ENCODE measurements around the gene CIAO3.

The CIAO3 gene

DNA sequence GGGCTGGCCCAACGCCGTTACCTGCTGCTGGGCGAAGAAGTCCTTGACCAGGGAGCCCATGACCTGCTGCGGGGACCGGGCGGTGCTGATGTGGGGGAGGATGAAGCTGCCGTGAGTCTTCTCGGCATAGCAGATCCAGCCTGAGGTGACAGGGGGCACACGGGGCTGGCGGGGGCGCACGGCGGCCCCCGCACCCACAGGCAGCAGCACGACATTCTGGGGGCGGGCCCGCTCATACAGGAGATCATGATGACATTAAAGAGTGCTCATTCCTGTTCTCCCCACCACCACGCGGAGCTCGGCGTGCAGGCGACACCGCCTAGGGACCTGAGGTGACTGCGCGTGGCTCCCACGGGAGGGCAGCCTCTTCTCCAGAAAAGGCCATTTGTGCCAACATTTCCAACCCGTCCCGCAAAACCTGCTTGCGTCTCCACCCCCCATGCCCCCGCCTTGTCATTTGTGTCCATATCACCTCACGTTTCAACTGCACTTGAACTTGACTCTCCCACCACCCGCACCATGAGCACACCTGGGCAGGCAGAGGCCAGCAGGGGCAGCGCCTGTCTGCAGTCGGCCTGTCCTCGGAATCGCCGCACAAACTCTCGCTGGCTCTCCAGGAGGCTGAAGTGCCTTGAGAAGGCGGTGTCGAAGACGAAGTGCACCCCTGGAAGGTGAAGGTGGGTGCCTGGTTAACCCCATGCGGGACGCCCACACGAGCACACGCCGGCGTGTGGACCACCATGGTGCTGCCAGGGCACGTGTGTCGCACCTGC, 6.4 kb downstream of the CIAO3 start:
- no peak for DNase-seq

DNA sequence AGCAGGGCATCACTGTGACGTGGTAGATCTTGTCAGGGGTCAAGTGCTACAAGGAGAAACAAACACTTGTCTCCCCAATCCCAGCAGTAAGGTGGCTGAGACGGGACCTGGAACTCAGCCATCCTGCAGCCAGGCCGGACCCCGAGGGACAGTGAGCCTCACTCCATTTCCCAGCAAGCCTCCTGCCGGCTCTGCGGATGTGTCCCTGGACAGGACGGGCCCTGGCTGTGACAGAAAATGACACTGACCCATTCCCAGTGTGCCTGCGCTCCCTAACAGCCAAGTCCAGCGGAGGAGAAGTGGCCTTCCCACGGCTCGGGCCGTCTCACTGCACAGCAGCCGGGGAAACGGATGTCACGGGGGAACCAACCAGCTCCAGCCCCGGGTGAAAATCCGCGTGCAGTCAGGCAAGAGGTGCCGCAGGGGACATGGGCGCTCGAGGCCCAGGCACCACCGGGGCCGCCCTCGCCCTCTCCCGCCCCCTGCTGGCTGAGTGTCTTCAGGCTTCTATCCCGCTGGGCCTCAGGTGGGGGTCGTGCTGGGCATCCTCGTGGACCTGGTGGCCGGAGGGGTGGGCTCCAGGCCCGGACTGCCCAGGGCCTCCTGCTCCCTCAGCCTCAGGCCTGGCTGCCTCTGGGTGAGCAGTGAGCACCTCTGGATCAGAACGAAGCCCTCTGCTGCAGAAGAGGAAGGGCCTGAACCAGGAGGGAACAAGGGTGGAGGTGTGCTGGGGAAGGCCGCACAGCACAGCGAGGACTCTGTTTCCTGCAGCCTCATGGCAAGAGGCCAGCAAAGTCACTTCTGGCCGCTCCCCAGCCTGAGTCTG, 7.2 kb downstream of the CIAO3 start:
- DNase-seq, result no peak

DNA sequence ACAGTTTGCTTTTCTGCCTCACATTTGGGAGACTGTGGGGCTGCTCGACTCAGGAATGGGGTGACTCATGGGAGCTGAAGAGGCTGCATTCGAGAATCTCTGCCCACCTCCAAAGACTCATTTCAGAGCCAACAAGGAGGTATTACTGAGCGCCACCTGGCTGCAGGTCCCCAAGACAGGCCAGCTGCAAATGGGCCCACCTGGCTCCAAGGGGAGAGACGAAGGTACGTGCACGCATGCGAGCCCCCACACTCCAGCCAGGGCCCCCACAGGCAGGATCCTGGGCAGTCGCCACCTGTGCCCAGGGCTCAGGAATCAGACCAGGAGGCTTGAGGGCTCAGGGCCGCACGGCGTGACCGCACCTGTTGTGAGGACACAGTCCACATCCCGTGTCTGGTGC, 7.9 kb downstream of the CIAO3 start:
- no peak for DNase-seq

DNA sequence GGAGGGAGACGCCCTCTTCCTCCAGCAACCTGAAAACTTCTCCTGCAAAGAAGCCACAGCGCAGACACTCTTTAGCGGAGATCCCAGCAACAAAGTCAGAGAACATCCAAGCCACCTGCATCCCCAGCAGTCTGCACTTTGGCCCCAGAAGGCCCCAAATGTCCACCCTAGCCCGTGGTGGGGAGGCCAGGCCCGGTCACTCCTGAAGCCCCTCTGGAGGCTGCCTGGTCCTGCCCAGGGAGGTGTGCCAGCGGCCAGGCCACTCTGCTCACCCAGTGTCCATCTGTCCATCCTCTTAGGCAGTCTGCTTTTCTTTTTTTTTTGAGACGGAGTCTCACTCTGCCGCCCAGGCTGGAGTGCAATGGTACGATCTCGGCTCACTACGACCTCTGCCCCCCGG, 8.5 kb downstream of the CIAO3 start:
- DNase-seq, result no peak

GRCh38 chr16:730666-731509, 9.9 kb downstream of the CIAO3 start:
- DNase-seq, result no peak

DNA sequence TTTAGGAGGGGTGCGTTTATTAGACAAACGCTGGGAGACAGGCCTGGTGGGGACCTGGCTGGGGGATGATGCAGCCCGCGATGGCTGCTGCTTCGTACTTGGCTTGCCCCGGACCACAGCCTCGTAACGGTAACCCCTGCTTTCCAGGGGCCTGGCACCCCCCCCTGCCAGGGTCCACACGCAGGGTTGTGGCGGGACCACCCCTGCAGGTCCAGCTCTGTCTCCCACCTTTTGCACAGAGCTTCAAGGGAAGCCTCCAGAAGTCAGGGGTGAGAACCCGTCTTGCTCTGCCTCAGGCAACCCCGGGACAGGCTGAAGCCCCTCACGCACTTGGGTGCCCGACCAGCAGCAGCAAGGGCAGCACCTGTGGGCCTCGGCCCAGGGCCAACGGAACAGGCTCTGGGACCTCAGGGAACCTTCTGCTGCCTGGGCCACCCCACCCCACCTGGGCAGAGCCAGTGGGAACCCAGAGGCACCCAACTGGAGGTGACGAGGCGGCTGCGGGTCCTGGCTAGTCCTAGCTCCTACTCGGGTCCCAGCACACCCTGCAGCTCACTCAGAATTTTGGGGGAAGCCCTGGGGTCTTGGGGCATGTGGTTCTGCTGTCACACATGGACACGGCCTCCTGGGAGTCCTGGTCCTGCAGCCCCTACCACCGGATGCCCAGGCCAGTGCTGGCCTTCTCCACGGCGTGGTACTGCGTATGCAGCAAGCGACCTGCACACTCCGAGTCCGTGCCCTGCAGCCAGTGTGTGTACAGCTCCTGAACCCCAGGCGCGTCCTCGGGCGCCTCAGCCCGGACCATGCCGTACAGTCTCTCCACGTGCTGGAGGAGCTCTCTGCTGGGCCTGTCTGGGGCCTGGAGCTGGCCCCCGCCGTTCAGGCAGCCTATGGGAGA, 10.8 kb downstream of the CIAO3 start:
- DNase-seq, result no peak

GRCh38 chr16:728890-729744, 11.7 kb downstream of the CIAO3 start:
- DNase-seq, result no peak

GRCh38 chr16:728131-728889, 12.5 kb downstream of the CIAO3 start:
- DNase-seq, result peak; percentile 73 to 76

DNA sequence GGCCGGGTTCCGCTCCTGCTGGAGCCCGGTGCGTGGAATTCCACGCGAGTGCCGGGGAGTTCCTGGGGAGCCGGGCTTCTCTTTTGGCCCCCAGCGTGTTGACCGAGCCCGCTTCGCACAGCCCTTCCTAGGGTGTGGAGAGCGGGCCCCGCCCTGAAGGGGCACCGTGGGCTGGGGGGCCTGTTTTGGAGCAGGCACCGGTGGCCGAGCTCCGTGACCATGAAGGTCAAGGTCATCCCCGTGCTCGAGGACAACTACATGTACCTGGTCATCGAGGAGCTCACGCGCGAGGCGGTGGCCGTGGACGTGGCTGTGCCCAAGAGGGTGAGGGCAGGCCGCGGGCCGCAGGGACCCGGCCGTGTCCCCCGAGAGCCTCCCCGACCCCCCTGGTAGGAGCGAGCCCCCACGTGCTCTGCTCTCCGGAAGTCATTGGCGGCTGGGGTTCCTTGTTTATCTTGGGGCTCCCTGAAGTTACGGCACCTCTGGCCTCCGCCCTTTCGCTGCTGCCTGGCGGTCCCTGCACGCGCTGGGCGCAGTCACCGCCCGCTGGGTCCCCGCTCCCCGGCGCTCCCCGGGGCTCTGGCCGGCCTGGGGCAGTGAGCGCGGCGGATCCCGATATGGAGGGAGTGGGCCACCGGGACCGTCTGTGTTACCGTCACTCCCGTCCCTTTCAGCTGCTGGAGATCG, 13.4 kb downstream of the CIAO3 start:
- peak; percentile 36 to 37 for DNase-seq

DNA sequence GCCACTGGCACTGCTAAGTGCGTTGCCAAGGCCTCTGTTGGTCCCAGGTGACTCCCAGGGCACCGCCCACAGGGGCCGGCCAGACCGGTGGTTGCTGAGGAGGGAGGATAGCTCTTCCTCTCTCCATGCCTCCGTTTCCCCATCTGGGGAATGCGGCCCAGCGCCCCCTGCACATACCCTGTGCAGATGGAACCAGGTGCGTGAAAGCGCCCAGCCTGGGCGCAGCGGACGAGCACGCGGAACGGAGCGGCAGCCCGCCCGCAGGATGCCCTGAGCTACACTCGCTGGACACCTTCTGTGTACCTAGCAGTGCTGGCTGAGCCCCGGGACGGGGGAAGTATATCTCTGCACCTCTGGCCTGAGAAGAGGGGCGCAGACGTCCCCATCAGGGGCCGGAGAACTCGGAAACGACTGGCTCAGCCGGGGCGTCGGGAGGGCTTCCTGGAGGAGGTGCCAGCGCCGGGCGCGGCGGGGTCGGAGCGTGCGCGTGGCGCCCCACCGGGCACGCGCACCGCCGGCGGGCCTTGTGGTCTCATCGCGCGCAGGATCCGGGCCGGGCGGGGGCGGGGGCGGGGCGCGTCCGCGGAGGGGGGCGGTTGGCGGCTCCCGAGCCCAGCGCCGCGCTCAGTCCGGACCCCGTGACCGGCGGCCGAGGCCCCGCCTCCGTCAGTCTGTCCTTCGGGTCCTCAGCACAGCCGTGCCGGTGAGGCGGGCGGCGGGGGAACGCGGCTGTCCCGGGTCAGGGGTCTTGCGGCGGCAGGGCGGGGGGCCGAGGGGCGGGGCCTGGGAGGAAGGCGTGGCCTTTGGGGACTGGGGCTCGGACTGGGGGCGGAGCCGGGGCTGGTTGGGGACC, 14.1 kb downstream of the CIAO3 start, which contains the start of the genes CCDC78 and HAGHL:
TSS of gene CCDC78 (minus strand) at position 6 of the 853 bp plus-strand sequence. CDS start 76 bp downstream, outside the sequence.
TSS of gene HAGHL (plus strand) at position 669 of the 853 bp plus-strand sequence. CDS start 404 bp downstream, outside the sequence.
- DNase-seq, result peak; percentile 63 to 74

- no peak for DNase-seq
Measured at GRCh38 chr16:726188-726437, 14.7 kb downstream of the CIAO3 start.

DNA sequence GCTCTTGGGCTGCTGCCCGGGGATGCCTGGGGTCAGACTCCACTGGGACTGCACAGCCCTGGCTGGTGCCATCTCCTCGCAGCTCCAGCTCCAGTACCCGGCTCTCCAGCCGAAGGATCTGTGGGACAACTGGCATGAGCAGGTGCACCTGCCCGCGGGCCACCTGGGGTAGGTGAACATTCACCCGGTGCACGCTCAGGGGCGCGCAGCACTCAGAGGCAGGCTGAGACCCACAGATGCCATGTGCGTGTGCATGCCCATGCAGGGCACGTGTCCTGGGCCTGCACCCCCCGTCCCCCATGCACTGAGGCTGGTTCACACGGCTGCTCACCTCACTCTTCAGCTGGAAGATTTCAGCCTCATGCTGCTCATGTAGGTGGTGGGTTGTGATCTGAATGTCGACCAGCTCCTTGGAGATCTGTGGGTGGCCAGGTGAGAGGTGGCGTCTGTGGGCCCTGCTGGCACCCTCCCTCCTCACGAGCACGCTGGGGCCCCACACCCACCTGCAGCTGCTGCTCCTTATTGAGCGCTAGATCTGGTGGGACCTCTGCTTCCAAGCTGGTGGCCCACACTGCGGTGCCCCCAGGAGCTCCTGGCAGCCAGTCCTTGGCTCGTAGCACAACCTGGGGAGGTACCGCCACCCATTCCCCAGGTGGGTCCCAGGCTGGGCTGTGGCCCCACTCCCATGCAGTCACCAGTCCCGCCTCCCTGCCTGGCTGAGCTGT, 15.2 kb downstream of the CIAO3 start:
- no peak for DNase-seq

DNA sequence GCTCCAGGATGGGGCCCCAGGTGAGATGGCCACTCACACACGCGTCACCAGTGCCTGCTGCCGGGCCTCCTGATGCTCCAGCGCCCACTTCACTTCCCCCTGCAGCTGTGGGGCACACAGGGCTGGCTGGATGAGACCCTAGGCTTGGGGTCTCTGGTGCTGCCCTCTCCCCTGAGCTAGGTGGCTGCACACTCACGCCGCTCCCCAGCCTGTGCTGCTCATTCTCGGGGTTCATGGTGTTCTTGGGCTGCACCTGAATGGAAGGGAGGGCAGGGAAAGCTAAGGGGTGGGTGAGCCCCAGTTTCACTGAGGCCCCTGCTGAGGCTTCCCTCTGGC, 15.8 kb downstream of the CIAO3 start:
- no peak for DNase-seq

DNA sequence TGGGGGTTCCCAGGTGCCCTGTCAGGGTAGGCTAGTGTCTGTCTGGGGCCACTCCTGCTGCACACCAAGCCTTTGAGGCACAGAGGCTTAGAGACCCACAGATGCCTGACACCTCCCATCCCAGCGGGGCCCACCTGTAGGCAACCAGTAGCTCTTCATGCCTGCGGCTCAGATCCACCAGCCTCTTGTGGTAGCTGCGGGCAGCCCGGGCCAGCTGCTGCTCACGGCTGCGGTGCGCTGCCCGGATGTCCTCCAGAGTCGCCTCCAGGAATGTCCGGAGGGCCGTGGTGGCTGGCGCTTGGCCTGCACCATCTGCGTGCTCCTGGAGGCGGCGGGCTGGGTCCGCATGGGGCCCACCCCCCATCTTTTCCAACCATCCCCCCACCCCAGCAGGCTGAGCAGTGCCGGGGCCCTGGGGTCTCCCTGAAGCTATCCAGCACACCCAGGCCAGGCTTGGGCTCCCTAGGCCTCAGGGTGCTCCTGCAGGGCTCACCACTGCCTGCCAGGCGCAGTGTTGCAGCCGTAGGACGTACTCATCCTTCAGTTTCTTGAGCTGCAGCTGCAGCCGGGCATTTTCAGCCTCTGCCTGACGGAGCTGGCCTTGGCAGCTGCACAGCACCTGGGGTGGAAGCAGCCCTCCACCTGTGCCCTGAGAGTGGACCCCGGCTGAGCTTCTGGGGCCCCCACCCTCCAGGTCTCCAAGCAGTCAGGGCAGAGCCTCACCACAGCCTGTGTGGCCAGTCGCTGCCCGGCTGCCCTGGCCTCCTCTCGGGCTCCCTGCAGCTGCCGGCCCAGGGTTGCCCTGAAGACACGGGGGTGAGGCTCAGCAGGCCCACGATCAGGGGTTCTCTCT, 16.4 kb downstream of the CIAO3 start:
- no peak for DNase-seq

DNA sequence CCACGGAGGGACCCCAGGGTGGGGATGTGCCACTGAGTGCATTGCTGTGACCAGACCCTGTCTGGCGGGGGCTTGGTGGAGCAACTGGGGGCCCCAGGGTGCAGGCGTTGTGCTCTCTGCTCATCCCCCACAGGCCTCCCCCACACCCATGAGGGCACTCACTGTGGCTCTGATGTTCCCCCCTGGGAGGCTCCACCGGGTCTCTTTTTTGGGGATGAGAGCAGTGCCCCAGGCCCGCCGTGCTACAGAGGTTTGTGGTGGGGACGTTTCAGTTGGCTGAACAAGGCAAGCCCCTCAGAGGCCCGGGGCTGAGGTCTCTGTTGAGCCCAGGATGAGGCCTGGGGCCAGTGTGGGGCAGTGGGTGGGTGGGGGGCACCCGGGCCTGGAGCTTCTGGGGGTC, 17.1 kb downstream of the CIAO3 start:
- DNase-seq, result no peak

GRCh38 chr16:722835-723633, 17.8 kb downstream of the CIAO3 start:
- DNase-seq, result no peak
